ENCODE data around the gene DDRGK1.

Gene DDRGK1

DNA sequence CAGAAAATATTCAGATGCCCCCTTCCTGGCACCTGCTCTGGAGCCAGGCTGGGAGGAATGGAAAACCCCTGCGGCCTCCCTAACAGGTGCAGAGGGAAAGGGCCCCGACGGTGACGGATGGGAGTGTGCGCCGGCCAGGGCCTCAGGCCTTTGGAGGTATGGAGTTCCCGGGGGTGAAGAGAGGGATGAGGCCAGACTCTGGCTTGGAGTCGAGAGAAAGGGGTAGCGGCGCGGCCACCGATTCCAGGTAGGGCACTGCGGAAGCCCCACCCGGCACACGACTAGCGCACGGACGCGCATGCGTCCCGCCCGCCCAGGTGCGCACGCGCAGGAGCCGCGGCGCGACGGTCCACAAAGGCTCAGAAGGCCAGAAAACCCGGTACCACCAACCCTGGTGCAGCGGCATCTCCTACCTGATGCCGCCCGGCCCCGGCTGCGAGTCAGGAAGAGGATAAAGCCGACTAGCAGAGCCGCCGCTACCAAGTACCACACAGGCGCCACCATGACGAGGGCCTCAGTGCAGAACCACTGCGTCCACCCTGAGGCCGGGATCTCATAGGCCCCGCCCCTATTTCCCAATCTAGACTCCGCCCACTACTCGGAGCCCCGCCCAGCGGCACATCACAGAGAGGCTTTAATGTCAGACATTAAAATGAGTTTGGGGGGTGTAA lies at the start of gene DDRGK1:
DDRGK1 (minus strand) TSS at position 559 of the 671 bp plus-strand sequence; CDS start at position 504, 55 bp downstream.
- peak; percentile 95 for DNase-seq

DNA sequence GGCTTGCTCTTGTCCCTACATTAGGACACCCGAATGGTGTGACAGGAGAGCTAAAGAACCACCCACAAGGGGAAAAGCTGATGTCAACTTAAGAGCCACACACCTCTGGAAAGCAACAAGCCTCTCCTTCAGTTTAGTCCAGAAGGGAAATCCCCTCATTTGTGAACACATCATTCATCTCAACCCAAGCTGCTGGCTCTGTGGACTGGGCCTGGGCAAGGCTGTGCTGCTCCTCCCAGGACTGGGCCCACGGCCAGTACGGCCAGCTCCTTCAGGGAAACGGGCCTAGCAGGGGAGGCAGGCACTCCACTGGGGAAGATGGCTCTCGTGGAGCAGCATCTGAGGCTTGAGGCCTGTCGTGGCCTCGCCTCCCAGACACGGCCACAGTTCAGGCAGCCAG lies 47.3 kb upstream of the DDRGK1 start:
- no peak for DNase-seq

DNA sequence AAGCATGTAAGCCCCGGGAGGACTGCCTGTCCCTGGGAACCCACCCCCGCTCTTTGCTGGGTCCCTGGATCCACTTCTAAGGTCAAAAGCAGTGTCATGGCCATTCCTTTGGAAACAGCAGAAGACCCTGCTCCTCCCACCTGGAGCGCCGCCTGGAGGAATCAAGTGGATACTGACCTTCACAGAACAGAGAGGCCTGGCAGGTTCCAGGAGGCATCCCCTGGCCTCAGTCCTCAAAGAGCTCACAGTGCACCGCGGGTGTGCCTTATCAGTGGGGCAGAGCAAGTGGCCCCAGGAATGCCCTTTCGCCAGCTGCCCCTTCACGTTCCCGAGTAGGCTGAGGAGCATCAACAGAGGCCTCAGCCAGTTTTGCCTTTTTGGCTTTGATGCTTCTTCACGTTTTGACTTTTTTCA lies 45.6 kb upstream of the DDRGK1 start:
- no peak for DNase-seq

DNA sequence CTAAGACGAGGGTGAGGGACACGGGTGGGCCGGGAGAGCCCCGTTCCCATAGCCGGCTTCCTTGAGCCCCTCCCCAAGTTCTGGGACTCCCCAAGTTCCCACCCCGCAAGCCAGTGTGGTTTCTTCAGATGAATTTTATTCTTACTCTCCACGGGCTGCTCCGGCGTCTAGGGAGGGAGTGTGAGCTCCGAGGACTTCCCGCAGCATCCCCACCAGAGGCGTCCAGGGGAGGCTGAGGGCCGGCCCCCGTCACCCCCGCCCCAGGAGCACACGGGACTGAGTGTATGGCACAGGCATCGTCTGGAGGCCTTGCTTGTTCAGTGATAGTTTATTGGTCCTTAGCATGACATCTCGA lies 44.5 kb upstream of the DDRGK1 start:
- peak; percentile 17 for DNase-seq

DNA sequence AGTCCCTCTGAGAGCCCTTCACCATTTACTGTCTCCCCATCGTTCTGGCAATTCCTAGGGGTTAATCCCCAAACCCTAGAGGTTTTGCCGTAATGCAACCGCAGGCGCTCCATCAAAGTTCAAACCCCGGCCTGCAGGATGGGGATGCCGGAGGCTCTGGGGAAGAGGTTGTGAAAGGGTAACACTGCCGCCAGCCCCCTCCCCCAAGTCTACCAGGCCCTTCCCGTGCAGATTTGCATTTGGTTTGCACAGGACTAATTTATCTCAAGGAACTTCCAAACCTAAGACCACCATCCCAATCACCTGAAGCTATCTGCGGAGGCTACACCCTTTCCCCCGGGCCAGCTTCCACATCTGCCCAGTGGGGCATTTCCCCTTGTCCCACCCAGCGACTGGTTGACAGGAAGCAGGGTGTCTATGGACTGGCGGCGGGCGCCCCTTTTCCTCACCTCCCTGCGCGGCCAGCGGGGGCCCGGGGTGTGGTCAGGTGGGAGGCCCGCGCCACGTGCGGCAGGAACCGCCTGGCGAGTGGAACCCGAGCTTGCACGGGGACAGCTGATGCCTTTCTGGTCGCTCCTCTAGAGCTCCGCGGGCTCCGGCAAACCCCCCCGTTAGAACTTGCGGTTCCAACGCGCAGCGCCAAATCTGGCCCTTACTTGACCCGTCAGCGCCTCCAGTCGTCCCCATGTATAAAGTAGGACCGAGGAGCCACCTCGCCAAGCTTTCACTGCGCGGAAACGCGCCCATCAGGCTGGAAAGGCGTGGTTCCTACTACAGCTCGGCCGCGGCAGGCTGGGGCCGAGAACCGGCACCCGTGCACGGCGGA lies 43.9 kb upstream of the DDRGK1 start:
- DNase-seq = peak; percentile 53

DNA sequence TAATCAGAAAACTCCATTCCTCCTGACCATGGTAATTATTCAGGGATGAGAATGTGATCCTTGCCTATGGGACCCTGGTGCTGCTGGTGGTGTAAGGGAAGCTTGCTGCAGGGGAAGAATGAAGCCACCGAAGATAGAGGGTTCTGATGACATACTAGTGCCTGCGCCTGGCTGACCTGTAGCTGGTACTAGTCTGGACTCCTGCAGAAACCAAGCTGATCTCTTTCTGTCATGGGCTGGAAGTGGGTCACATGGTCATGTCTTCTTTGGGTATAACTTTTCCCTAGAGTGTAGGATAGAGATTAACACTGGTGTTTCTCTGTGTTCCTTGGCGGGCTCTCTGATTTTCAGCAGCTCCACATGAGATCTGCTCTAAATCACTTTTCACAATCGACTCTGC lies 43.2 kb upstream of the DDRGK1 start:
- peak; percentile 19 for DNase-seq

DNA sequence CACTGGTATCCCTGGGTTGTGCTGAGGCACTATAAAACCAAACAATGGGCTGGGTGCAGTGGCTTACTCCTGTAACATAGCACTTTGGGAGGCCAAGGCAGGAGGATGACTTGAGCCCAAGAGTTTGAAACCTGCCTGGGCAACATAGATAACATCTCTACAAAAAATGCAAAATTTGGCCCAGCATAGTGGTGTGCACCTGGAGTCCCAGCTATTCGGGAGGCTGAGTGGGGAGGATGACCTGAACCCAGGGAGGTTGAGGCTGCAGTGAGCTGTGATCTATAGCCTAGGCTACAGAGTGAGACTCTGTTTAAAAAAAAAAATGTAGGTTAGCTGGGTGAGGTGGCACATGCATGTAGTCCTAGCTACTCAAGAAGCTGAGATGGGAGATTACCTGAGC lies 42.2 kb upstream of the DDRGK1 start:
- no peak for DNase-seq

DNA sequence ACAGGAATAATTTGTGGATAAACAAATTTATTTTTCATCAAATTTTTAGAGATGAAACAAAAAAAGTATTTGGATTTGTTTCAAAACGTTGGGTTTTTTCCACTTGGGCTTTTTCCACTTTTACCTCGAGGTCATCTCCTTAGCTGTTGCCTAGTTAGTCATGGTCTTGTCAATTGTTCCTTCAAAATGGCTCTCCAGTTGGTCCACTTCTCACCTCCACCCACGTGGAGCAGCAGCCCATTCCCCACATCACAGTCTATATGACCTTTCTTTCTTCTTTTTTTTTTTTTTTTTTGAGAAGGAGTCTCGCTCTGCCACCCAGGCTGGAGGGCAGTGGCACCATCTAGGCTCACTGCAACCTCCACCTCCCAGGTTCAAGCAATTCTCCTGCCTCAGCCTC lies 41.2 kb upstream of the DDRGK1 start:
- DNase-seq = no peak

DNA sequence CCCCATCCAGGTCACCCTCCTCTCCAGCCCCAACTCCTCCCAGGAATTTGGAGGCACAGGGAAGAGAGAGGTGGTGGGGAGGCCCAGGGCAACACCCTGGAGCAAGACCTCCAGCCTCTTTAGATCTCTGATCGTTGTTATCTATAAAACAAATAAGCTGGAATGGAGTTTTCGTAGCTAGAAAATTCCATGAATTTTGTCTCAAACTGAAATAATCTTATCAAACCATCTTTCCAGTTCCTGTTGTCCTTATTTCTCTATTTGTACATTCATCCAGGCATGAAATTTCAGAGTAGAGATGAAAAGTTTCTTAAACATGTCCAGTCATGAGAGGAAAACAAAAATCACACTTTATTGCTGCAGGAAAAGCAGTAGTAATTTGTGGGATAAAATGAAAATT lies 40.7 kb upstream of the DDRGK1 start:
- no peak for DNase-seq

DNA sequence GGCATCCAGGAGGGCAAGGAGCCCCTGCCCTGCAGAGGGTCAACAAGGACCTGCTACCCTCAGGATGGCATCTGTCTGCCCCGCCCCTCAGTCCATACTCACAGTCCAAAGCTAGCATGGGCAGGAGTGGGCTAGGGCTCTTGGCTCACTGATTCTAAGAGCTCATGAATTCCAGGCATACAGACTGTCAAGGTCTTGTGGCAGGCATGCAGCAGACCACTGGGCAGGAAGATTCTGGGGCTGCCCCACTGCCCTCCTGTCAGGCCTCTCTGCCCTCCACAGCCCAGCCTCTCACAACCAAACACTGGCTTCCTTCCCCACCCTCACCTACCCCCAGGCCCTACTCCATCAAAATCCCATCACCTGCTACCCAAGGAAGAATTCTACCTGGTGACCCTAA lies 40.1 kb upstream of the DDRGK1 start:
- no peak for DNase-seq

DNA sequence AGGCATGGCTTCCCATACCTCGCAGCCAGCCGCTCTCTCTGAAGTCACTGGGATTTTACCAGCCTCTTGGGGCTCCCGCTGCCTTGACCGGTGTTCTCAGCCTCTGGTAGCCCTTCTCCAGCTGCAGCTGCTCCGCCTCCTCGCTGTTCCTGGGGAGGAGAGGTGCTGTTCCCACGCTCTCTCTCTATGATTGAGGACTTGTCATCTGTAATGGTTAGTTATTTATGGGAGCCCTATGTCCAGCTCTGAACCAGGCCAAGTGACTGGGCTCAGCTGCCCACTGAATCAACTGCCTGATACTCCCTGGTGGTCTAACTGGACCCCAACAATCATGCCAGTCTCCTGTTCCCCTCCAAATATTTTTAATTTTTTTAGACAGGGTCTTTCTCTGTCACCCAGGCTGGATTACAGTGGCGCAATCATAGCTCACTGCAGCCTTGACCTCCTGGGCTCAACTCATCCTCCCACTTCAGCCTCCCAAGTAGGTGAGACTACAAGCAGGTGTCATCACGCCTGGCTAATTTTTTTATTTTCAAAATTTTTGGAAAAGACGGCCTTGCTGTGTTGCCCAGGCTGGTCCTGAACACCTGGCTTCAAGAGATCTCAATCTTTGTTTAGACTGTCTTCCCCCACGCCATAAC lies 39.4 kb upstream of the DDRGK1 start:
- no peak for DNase-seq

DNA sequence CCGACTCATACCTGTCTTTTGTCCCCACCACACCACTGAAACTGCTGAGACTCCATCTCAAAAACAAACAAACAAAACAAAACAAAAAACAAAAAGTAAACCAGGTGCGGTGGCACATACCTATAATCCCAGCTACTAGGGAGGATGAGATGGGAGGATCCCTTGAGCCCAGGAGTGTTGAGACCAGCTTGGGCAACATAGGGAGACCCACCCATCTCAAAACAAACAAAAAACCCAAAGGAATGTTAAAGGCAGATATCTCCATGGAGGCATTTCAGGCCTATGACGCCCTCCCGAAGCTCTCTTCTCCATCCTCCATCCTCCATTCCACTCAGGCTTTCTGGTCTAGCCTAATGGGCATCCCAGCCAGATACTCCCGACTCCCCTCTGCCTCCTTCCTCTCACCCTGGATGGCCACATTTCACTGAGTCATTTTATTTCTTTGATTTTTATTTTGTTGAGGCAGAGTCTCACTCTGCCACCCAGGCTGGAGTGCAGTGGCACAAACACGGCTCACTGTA lies 37.8 kb upstream of the DDRGK1 start:
- no peak for DNase-seq

DNA sequence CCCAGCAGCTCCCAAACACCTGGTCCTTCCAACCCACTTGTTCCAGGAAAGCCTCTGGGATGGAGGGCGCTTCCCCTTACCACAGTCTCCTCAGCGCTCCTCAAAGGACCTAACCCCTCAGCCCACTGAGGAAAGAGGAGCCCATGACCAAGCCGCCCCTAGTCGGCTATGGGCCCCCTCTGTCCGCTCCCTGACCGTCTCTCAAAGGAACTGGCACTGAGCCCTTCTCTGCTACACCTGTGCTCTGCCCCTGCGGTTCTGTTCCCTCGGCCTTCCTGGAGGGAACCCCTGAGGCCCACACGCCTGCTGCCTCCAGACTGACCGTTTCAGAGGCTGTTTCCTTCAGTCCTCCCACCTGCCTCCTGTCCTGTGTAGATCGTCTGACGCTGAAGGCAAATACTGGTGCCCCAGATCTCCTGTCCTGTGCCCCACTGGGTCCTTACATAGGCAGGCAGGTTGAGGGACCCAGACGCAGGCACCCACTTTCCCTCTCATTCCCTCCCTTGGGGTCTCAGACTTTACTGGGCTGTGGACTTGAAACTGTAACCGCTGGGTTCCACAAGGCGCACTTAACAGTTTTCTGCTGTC lies 36.4 kb upstream of the DDRGK1 start:
- no peak for DNase-seq

DNA sequence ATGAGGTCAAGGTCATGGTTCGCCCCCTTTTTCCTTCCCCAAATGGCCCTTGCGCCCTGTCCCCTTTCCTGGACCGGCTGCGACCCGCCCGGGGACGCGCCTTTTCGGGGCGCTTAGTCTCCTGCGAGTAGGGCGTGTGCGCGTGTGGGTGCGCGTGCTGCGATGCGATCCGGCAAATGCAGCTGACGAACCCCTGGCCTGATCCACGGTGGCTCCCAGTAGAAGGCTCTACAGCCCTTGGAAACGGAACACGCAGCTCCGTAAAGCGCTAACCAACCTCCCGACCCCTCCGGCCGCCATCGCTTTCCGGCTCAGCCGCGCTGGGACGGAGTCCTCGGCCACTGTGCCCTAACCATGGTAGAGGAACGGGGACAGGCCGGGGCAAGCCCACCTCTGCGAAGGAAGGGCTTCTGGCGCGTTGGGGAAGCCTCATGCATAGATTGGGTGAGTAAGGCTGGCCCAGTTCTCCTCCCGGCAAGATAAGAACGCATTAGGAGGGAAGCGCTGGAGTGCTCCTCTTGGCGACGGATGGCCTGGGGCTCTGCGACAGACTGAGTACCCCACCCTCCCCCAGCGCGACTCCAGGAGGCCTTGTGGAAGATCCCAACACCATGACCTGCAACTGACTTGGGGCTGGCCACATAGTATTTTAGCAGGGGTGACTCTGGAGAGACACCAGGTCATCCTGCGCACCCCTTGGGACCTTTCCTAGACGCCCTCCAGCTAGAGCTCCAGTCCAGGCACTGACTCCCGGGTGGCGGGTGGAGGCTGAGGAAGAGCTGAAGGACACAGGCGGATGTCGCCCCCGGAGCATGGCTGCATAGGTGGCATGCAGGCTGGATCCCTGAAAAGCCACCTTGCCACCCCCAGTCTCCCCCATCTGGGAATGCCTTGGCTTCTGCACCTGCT lies 35.6 kb upstream of the DDRGK1 start:
- peak; percentile 38 for DNase-seq

DNA sequence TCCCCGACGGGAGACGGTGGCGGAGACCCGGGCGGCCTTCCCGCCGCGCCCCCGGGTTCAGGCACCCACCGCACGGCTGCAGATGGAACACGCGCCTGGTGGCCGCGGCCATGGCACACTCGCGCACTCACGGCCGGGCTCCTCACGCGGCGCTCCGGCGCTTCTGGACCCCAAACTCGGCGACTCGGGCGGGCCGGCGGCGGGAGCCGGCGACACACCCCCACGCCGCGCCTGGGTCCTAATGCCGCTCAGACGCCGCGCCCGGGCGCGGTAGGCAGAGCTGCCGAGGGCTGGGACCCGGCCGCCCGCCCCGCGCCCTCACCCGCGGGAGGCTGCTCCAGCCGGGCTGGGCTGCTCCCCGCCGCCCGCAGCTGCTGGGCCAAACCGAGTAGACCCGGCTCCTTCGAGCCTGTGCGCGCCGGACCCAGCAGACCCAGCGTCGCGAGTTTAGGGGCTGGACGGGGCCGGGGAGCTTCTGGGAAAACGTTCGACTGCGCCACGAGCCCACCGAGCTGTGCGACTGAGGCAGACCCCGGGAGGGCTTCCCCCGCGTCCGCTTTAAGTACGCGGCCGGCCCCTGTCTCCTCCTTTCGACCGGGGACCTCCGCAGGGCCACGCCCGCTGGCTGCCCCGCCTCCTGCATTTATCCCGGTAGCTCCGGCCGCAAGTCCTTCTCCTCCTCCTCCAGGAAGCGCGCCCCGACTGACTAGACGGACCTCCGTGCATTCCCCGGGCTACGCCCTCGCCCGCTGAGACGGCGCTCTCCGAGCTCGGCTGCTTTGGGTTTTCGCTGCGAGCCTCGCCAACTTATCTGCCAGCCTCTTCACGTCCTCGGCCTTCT lies 34.8 kb upstream of the DDRGK1 start, which contains the start of gene SLC4A11:
SLC4A11 (minus strand) TSS at position 165 of the 841 bp plus-strand sequence; CDS start at position 112, 53 bp downstream.
- peak; percentile 53 for DNase-seq

DNA sequence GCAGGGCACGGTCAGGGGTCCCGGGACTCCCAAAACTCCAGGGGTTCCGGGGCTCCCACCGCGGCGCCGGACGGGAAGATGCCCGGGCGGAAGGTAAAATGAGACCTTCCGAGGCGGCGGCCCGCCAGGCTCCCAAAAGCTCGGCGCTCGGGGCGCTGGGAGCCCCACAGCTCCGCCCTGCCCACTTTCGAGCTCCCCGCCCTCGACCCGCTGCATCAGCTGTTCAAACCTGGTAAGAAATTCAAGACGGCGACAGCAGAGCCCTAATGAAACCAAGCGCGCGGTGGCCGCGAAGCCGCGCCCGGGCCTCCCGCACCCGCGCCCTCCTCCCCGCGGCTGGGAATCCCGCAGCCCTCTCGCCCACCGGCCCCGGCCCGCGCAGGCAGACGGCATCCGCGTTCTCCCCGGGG lies 34.1 kb upstream of the DDRGK1 start:
- DNase-seq = peak; percentile 56

DNA sequence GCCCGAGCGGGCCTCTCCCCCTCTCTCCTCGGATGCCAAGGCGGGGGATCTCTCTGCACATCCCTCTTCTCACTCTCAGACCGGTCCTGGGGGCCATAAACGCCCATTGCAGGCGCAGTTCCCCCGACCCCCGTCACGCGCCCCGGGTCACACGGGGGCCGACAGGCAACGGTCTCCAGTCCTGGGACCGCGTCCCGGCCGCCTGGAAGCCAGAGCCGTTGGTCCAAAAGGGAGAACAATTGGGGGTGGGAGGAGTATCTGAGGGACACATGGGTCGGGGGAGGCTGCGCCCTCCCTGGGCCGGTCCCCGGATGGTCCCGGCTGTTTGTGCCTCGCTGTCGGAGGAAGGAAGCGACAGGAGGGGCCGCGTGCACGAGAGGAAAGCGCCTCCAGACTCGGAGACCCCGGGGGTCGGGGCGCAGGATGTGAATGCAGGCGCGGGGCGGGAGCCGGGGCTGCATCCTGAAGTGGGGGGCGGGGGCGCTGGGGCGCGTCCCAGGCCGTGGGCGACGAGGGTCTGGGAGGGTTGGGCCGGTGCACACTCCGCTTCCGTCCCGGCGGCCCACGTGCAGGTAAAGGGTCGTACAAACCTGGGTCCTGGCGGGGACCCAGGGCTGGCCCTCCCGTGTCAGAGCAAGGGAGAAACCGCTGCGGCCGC lies 33.6 kb upstream of the DDRGK1 start:
- peak; percentile 38 for DNase-seq

DNA sequence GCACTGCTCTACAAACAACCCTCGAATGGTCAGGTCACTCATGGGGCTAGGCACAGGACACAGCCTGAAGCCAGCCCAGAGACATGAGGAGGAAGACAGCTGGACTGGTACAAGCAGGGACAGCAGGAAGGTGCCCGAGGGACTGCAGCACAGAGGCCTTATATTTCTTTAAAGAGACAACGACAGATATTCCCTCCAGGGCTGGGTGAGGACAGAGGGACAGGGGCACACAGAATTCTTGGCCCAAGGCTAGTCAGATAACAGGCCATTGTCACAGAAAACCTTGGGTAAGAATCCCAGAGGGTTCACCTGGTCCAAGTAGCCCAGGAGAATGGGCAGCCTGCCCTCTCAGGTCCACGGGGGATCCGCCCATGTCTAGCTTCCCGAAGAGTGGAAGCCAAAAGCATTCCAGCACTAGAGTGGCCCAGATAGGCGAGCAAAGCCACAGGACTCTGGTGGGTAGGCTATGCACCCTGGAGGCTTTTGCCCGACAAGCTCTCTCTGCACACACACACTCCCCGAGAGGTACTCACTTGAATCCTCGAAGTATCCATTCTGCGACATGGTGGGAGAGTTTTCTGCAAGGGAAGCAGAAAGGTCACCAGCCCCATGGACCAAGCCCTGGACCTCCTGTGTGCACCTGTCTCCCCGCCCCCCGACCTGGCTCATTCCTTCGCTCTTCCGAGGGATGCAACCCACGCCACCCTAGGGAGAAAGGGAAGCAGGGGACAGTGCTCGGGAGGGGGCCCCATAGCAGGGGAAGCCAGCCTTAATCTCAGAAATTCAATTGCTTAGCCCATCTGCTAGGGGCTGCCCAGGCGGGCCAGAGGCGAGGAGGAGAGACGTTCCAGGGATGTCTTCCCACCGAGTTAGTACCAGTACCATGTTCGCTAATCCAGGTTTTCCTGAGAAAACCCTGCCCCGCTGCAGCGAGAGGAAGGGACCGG lies 32.8 kb upstream of the DDRGK1 start:
- DNase-seq = no peak

DNA sequence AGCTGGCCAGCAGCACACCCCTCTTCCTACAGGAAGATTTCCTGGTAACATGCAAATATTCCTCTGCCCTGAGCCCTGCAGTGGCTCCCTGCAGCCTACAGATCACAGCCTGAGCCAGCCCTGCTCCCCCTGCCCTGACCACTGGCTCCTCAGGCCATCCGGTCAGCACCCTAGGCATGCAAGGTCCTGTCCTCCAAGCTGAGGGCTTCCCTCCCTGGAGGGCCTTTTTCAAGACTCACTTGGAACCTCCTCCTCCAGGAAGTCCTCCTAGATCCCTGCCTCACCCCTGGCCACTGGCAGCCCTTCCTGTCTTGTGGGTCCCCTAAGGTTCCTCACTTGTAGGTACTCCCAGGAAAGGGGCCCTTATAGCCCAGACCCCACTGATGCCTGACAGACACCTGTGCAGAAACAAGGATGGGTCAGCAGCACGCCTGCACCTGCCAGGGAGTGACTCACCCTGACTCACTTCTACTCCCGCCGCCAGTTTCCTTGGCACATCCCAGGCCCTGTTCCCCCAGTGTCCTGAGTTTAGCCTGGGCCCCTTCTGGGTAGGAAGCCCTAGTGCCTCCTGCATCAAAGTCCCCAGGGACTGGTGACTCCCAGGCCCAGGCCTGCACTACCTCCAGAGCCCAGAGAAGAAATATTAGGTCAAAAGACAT lies 31.3 kb upstream of the DDRGK1 start:
- no peak for DNase-seq
